ENCODE measurements around the gene PRR5. TPM values are rescaled to one million over a fixed set of nuclear protein-coding genes. Genes with fewer than 3 reads are reported as not detected.
"Not testable (repeated sequence)": the region's sequence is repeated elsewhere in the genome, so short reads cannot be mapped to it uniquely, and the experiment has no call there.

The PRR5 gene
- total and polyA plus RNA-seq, 2 donors (not counting 1 experiment from before 2014, with no cell fraction given), result 2.4 to 8.6 TPM

DNA sequence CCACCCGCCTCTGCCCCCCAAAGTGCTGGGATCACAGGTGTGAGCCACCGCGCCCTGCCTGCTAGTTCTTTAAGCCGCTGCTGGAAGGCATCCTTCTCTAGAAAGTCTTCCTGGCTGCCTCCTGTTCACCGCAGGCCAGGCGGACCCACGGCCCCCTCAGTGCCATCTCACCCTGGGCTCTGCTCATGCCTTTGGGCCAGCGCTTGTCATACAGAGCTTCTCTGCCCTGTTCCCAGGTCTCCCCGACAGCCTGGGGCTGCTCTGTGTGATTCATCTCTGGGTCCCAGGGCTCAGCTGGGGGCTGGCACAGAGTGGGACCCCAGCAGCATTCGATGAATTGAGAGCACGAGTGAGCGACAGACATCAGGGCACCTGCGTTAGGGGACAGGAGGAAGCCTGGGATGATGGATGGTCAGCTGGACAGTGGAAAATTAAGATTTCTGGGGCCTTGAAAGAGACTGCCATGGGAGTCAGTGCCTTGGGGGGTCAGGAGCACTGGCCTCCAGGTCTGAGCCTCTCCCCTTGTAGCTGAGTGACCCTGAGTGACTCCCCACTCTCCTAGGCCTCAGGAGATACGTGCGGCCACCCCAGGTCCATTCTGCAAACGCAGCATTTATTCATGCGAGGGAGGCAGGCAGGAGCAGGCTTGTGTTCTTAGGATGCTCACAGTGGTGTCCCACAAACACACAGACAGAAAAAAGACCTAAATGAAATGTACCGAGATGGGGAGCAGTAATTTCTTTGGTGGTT, 23.3 kb upstream of the PRR5 start:
- Histone ChIP-seq H3K9me3 (ENCODE audit: control insufficient read depth, insufficient read depth, low read depth, low read length) (no peaks in the 10 kb centered on the region), H3K27me3 (ENCODE audit: control insufficient read depth, insufficient read depth, low read length) (no peaks in the 10 kb centered on the region), H4K20me1 (ENCODE audit: control insufficient read depth, extremely low read depth, insufficient read depth, low read length) (no peaks in the 10 kb centered on the region), H3K9ac (ENCODE audit: insufficient read depth, low read length) (no peak overlapping the region), H3K36me3 (ENCODE audit: control insufficient read depth, insufficient read depth, low read length) (no peaks in the 10 kb centered on the region), H3K79me2 (ENCODE audit: control insufficient read depth, insufficient read depth, low read length) (no peaks in the 10 kb centered on the region), H3K4me2 (ENCODE audit: extremely low read depth, insufficient read depth, low read length) (no peak overlapping the region), H2AFZ (ENCODE audit: low read length) (no peak overlapping the region), H3K27ac (ENCODE audit: insufficient read depth, low read length) (no peak overlapping the region), H3K4me1 (ENCODE audit: control insufficient read depth, extremely low read depth, insufficient read depth, low read length) (no peaks in the 10 kb centered on the region), H3K4me3 (replicated peaks in 1 of 4; ENCODE audit: control extremely low read depth in 1 of 4, insufficient read depth in 1 of 4, low read depth in 3 of 4, low read length in 4 of 4) (no peak overlapping the region)
- TF ChIP-seq, protein P1, sequence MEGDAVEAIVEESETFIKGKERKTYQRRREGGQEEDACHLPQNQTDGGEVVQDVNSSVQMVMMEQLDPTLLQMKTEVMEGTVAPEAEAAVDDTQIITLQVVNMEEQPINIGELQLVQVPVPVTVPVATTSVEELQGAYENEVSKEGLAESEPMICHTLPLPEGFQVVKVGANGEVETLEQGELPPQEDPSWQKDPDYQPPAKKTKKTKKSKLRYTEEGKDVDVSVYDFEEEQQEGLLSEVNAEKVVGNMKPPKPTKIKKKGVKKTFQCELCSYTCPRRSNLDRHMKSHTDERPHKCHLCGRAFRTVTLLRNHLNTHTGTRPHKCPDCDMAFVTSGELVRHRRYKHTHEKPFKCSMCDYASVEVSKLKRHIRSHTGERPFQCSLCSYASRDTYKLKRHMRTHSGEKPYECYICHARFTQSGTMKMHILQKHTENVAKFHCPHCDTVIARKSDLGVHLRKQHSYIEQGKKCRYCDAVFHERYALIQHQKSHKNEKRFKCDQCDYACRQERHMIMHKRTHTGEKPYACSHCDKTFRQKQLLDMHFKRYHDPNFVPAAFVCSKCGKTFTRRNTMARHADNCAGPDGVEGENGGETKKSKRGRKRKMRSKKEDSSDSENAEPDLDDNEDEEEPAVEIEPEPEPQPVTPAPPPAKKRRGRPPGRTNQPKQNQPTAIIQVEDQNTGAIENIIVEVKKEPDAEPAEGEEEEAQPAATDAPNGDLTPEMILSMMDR (conservative IDR thresholded peaks at IDR 0.05 in 1 of 2, IDR thresholded peaks at IDR 0.05 in 1 of 2; ENCODE audit: low read depth in 1 of 2, low read length in 2 of 2), result no peak
- no peak for TF ChIP-seq EZH2 (IDR thresholded peaks at IDR 0.05; ENCODE audit: low read length, missing control alignments)
- DNase-seq (ENCODE audit: low read depth in 2 of 2), result no peak

DNA sequence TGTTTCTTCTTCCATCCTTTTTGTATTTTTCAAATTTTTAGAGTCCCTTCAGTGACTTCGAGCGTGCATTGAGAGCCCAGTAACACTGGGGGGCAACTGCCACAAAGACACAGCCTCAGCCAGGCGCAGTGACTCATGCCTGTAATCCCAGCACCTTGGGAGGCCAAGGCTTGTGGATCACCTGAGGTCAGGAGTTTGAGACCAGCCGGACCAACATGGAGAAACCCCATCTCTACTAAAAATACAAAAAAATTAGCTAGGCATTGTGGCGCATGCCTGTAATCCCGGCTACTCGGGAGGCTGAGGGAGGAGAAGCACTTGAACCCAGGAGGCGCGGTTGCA, 22.7 kb upstream of the PRR5 start:
- H3K9me3 ChIP-seq (ENCODE audit: control insufficient read depth, insufficient read depth, low read depth, low read length); H3K4me3 ChIP-seq (replicated peaks in 1 of 4; ENCODE audit: control extremely low read depth in 1 of 4, insufficient read depth in 1 of 4, low read depth in 3 of 4, low read length in 4 of 4); H2AFZ ChIP-seq (ENCODE audit: low read length); H3K27me3 ChIP-seq (ENCODE audit: control insufficient read depth, insufficient read depth, low read length); H3K4me2 ChIP-seq (ENCODE audit: extremely low read depth, insufficient read depth, low read length); DNase-seq (ENCODE audit: low read depth in 2 of 2); H3K9ac ChIP-seq (ENCODE audit: insufficient read depth, low read length); H3K79me2 ChIP-seq (ENCODE audit: control insufficient read depth, insufficient read depth, low read length); H3K36me3 ChIP-seq (ENCODE audit: control insufficient read depth, insufficient read depth, low read length); H3K4me1 ChIP-seq (ENCODE audit: control insufficient read depth, extremely low read depth, insufficient read depth, low read length); H3K27ac ChIP-seq (ENCODE audit: insufficient read depth, low read length); H4K20me1 ChIP-seq (ENCODE audit: control insufficient read depth, extremely low read depth, insufficient read depth, low read length): not testable (repeated sequence)

DNA sequence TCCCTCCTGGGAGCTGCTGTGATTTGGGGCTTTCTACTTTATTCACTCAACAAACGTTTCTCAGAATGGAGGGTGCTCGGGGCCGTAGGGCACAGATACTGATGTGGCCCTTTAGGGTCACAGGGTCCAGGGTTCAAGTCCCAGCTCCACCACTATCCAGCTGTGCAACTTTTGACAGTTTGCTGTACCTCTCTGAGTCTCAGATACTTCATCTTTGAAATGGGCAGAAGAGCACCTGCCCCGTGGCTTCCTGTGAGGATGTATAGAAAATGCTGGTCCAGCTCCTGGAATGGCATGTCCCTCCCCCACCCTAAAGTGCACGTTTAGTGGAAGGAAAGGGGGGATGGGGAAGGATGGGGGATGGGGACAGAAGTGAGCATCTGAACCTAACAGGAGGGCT, 21.9 kb upstream of the PRR5 start:
- H3K4me3 ChIP-seq (replicated peaks in 1 of 4; ENCODE audit: control extremely low read depth in 1 of 4, insufficient read depth in 1 of 4, low read depth in 3 of 4, low read length in 4 of 4), result no peak overlapping the region
- DNase-seq (ENCODE audit: low read depth in 2 of 2), result no peak
- no peaks in the 10 kb centered on the region for H3K36me3 ChIP-seq (ENCODE audit: control insufficient read depth, insufficient read depth, low read length)
- no peak overlapping the region for H3K4me2 ChIP-seq (ENCODE audit: extremely low read depth, insufficient read depth, low read length)
- H3K27me3 ChIP-seq (ENCODE audit: control insufficient read depth, insufficient read depth, low read length), result no peaks in the 10 kb centered on the region
- peaks cover 1% of the 10 kb centered on the region for H3K4me1 ChIP-seq (ENCODE audit: control insufficient read depth, extremely low read depth, insufficient read depth, low read length)
- no peaks in the 10 kb centered on the region for H3K9me3 ChIP-seq (ENCODE audit: control insufficient read depth, insufficient read depth, low read depth, low read length)
- H3K79me2 ChIP-seq (ENCODE audit: control insufficient read depth, insufficient read depth, low read length), result no peaks in the 10 kb centered on the region
- no peaks in the 10 kb centered on the region for H4K20me1 ChIP-seq (ENCODE audit: control insufficient read depth, extremely low read depth, insufficient read depth, low read length)
- H3K9ac ChIP-seq (ENCODE audit: insufficient read depth, low read length), result no peak overlapping the region
- no peak overlapping the region for H2AFZ ChIP-seq (ENCODE audit: low read length)
- no peak for TF ChIP-seq EZH2 (IDR thresholded peaks at IDR 0.05; ENCODE audit: low read length, missing control alignments)
- TF ChIP-seq, protein P1 (conservative IDR thresholded peaks at IDR 0.05 in 1 of 2, IDR thresholded peaks at IDR 0.05 in 1 of 2; ENCODE audit: low read depth in 1 of 2, low read length in 2 of 2), result no peak
- no peak overlapping the region for H3K27ac ChIP-seq (ENCODE audit: insufficient read depth, low read length)
